MM.1S (cell line): ENCODE results near the gene MARK4.

Experiments
- CTCF ChIP-seq: fragments of 300-600 bp; sonication (generic); IDR thresholded peaks from 2 replicates; pipeline ENCODE4 v1.5.1; 2016; ENCODE audit warnings: antibody characterized with exemption, low read length, mixed read lengths
- EZH2phosphoT487 ChIP-seq: fragments of 300-600 bp; sonication (generic); IDR thresholded peaks from 2 replicates; pipeline ENCODE4 v1.6.1; 2018; ENCODE audit warnings: antibody characterized with exemption, low read length

DNA sequence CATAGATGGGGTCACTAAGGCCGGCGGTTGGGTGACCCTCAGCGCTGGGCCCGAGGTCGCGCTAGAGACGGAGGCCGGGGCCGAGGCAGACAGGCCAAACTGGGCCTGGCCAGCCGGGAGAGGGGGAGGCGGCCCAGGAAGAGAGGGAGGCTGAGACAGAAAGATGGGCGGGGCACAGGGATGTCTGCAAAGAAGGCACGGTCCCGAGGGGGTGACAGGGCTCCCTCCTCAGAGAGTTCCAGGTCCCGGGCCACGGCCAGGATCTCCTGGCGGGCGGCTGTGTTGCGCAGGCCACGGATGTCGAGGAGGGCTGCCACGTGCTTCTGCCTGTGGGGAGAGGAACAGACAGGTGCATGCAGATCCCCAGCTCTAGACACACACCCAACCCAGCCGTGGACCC is 38.0 kb upstream of the MARK4 start:
- TF ChIP-seq CTCF (no peak), EZH2phosphoT487 (no peak)
